GM18868 (cell line): ENCODE data around the gene MYO18A.

Source experiments
- ATAC-seq: cut with Tn5 transposase; IDR thresholded peaks from one replicate; pipeline ENCODE4 v1.9.1; 2021; ENCODE audit warnings: mild to moderate bottlenecking, moderate library complexity; ENCODE audit not compliant: unreplicated experiment

MYO18A gene

GRCh38 chr17:29038085-29038795 is 142.0 kb downstream of the MYO18A start:
- ATAC-seq: no peak

- ATAC-seq: no peak
Measured at GRCh38 chr17:29037739-29038084, 142.5 kb downstream of the MYO18A start.

GRCh38 chr17:29036584-29036983 is 143.6 kb downstream of the MYO18A start:
- no peak for ATAC-seq

- ATAC-seq: no peak
Measured at GRCh38 chr17:29034510-29034909, 145.7 kb downstream of the MYO18A start.

GRCh38 chr17:29032857-29033197 is 147.4 kb downstream of the MYO18A start:
- no peak for ATAC-seq

- no peak for ATAC-seq
Measured at GRCh38 chr17:29032013-29032856, 148.0 kb downstream of the MYO18A start.

GRCh38 chr17:29031488-29031887 is 148.7 kb downstream of the MYO18A start:
- no peak for ATAC-seq

GRCh38 chr17:29024316-29024952 is 155.8 kb downstream of the MYO18A start:
- no peak for ATAC-seq

GRCh38 chr17:29022074-29022473 is 158.1 kb downstream of the MYO18A start:
- no peak for ATAC-seq

GRCh38 chr17:29021226-29021625 is 159.0 kb downstream of the MYO18A start:
- no peak for ATAC-seq
